ENCODE measurements around the gene RASL12.

The RASL12 gene

DNA sequence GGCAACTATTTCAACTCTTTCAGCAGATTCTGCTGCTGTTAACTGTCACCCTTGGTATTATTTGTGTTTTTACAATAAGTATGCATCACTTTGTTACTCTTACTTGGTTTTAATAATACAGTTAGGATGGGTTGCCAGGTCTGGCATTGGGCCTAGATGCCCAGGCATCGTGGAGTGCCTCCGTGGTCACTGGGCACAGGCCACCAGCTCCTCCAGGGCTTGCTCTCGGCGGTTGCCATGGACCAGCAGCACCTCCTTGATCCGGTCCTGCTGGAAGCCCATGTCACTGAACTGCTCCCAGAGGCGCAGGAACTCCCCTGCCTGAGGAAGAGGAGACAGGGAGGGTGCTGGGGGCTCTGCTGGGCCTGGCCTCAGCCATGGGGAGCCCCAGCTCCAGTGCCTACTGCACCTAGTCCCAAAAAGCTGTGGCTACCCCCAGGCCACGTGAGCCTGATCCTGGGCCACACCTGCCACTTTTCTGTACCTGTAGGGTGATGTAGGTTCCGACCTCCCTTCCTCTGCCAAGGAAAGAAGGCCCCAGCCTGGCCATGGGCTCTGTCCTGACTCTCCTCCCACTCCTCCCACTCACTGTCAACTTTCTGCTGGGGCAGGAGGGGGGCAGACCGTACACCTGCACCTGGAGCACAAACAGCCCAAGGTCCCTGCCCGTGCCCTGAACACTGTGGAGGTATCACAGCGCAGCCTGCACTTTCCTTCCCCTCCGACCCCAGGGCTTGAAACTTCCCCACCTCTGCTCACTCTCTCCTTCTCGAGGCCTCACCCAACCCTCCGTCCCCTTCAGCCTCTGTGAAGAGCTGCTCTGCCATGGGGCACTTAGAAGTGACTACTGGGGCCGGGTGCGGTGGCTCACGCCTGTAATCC lies 25.4 kb upstream of the RASL12 start:
- no peak for DNase-seq

DNA sequence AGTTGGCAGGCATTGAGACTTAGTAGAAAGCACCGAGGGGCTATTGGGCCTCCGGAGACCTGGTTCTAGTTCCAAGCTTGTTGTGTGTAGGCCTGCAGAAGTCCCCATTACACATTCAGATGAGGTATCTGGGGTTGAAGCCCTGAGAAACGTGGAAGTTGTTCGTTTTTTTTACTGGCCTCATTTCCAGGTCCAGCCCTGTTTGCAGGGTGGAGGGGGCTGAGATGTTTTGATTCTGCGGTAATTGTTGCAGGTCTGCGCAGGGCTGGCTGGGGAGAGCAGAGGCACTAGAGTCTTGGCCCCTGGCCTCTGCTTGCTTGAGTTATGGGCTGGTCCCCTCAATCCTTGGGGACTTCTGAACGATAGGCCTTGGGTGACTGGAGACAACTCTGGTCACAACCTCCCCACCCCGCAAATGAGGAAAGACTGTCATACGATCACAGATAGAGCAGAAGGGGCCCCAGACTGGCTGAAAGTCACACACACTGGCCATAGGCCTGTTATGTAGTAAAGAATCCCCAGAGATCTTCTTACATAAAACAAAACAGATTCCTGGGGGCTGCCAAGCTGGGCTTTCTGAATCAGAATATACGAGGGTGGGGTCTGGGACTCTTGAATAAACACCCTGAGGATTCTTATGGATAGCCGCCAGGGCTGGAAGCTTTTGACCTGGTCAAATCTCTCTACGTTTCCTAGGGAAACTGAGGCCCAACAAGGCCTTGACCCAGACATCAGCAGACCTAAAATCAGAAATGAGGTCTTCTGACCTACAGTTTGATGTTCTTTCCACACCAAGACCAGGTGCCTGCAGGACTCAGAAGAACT lies 24.4 kb upstream of the RASL12 start:
- DNase-seq = no peak

DNA sequence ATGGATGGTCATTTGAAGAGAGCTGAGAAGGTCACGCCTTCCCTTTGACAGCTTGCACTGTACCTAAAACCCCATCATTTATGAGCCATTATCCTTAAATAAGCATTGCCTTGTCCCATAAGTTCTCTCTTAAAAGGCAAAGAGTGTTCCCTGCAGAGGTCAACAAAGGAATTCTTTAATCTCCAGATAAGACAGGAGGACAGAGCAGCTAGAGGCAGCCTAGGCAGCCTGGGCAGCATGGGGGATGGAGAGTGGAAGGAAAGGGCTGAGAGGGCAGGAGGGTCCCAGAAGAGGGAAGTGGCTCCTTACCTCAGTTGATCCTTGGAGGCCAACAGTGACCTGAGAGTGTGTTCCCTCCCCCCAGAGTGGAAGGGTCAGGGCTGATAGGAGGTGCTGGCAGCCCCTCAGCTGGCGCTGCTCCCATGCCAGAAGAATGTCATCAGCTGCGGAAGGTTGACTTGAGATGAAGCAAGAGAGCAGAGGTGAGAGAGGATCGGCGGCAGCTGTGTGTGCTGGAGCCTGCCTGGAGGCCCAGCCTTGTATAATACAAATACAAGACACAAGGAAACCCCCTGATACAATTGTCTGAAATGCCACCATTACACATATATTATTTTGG lies 21.5 kb upstream of the RASL12 start:
- DNase-seq = no peak

DNA sequence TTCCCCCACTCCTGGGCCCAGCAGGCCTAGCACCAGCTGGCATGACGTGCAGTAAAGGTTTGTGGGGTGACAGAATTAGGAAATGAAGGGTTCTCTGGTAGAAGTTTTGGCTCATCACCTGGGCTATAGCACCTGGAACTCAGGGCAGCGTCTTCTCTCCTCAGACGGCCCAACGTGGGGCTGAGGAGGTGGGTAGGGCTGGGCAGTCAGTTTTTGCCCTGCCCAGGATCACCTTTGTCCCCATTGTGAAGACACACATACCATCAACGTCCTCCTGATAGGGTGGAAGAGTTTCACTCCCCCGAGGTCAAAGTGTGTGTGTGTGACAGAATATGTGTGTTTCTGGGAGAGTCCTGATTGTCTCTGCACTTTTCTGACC lies 20.8 kb upstream of the RASL12 start:
- no peak for DNase-seq

DNA sequence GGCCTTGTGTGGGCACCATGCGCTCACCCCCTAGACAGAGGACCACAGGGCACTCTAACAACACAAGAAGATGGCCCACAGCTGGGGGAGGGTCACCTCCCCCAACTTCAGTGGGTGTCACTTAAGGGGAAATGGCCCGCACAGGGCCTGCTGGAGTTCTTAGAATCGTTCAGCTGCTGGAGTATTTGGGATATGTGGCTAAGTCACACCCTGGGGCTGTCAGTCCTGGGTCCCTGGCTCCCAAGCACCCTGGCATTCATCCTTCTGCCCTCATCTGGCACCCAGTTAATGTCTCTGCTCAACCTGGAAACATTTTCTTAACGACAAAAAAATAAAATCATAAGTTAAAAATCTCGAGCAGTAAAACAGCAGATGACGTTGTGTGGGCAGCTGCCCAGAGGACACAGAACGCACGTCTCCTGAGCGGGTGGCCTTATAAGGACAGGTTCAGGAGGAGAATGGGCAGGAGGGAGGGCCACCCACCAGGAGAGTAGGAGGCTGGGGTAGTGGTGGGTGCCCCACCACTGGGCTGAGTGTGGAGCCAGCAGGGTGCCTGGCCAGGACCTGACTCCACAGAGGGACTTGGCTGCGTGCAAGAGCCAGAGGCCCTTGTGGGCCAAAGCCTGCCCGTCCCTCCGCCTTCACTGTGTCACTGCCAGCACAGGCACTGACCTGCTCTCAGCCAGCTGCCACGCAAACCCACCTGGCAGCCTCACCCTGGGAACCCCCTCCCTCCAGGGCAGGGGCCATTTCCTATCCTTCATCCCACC lies 20.3 kb upstream of the RASL12 start:
- DNase-seq = no peak

DNA sequence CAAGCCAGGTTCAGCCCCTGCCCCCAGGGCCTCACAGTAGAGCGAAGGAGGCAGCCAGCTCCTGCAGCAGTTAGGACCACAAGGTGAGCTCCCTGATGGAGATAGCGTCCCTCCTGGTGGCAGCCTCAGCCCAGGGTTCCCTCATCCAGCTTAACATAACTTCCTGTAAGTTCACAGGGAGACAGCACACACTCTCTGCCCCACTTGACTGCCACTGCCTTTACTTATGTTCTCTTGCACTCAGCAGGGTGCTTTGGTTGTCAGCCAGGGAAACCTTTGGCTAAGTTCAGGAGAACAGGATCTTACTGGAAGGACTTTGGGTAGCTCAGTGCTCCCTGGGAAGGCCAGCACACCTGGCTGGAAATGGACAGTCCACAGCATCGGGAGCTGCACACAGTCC lies 19.6 kb upstream of the RASL12 start:
- no peak for DNase-seq

DNA sequence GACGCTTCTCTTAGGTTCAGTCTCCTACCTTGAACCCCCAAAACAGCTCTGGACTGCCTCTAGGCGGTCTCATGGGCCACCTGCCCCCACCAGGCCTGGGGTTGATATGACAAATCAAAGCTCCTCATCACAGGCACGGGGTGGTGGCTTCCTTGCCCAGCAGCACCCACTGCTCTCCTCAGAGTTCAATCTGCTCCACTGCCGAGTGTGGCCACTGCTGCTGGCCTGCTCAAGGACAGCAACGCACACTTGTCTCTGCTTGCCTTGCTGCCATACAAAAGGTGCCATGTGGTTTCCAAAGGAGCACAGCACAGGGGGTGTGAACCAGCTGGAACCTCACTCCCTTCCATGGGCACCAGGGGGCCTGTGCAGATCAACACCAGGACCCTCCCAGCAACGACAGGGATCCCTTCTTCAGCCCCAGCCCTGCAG lies 18.9 kb upstream of the RASL12 start:
- DNase-seq = no peak

DNA sequence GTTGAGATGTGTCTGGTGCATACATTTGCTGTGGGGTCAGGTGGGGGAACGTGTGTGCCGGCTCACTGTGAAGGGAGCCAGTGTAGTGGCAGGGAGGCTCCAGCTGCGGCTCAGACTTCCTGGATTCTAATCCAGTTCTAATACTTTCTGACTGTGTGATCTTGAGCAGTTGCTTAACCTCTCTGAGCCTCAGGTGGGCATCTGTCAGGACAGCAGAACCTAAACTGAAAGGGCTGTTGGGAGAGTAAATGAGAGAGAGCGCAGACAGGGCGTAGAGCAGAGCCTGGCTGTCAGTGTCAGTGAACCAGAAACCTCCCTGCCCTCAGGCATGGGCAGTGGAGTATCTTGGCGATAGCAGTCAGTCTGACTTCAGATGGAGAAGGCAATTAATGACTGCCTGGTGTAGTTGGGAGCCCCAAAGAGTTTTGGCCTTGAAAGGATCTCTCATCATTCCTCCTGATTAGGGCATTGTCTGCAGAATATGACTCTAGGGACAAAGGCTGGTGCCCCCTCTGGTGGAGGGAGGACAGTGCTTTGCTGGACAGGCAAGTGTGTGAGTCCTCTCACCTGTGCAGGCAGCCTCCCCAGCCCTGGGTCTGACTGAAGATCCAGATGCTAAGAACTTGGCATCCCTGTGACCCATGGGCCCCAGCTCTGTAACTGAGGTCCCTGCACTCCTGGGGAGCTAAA lies 18.3 kb upstream of the RASL12 start:
- no peak for DNase-seq

DNA sequence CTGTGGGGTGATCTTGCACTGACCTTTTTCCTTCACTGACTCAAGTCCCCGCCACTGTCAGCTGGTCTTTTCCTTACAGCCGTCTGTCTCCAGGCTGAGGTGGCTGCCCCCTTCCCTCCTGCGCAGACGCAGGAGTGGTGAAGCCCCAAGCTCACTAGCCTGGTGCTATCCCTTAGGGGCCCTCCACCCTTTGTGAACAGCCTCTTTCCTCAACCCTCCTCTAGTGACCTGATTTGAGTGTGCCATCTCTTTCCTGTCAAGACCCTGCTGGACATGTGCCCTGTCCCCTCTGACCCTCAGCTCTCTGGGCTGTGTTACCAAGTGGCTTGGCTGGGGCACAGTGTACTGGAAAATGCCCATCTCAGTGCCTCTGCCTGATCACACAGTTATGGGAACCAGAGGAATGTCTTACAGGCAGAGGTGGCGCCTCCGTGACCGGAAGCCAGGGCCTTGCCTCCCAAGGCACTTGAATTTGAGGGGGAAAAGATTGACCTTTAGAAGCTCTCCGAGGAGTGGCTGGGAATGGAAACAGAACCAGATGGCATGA lies 17.5 kb upstream of the RASL12 start:
- DNase-seq = no peak

DNA sequence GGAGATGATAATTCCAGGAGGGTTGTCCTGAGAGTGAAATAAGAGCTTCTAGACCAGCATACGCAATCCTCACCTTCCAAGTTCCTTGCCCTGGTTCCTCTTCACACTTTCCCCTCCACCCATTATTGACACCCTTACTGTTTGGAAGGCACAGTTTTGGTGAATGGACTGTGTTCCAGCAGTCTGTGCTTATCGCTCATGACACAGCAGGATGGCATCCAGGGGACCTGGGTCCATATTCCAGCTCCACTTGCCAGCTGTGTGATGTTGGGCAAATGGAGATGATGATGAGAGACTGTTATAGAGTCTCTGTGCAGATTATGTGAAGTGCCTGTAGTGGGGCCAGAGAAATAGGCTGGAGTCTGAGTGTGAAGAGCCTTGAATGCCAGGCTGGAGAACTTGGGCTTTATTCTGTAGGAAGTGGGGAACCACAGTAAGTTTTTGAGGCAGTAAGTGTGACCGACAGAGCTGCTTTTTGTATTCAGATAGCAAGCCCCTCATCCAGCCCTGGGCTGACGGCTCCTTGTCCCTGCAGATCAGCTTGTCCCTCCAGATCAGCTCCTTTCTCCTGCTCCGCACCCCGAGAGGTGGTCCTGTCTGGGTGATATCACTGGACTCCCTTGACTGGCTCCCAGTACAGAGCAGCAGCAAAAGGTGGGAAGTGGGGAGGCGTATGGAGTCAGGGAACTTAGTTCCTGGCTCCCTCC lies 16.9 kb upstream of the RASL12 start:
- DNase-seq = no peak

DNA sequence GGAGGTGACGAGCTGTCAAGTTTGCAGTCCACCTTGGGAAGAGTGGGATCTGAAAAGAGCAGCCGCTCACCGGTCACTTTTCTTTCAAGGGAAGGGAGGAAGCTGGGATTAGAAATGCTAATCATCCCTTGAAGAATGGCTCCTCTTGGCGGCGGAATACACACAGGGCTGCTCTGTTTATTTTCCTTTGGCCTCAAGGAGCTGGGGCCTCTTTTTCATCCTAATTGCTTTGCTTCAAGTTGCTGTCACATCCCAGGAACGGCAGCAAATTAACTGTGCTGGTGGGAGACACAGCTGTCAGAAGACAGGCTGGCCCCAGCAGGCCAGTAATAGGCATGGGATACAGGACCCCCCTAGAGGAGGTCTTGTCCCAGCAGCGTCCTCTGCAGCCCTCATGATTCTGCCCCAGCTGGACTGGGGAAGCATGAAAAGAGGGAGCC lies 15.5 kb upstream of the RASL12 start:
- no peak for DNase-seq

DNA sequence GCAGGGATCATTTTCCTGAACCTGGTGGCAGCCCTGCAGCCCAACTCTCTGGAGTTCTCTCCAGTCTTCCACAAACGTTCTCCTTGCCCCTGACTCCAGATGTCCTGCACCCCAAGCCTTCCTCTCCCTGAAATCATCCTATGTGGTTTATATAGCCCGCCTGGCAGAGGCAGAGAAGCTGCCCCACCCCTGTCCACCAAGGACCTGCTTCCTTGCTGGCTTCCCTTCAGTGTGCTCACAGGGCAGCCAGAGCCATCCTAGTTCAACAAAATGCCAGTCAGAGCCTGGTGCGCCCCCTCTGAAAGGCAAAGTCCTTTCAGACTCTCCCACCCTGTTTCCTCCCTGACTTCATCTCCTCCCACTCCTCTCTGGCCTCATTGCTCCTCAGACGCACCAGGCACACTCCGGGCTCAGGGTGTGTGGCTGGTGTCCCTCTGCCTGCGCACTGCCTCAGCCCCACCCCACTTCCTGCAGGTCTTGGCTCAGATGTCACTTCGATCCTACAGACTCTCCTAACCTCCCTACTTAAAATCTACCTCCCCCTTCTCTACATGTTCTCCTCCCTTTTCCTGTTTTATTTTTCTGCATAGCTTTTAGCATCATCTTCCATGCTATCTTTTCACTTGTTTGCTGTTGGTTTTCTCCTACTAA lies 14.6 kb upstream of the RASL12 start:
- DNase-seq = peak; percentile 5

DNA sequence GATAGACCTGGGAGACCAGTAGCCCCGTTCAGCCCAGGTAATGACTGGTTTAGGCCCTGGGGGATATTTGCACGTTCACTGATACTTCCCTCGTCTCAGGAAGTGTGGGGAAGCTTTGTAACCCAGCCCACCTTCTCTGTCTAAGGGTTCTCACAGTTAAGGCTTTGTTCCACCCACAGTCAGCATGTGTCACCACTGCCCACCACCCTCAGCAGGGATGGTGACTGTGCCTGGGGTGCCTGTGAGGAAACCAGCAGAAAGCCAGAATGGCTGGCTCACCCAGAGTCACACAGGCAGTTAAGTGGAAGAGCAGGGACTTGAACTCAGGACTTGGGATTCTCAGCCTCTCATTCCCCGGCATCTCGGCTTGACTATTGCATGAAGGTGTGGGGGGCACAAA lies 14.0 kb upstream of the RASL12 start:
- no peak for DNase-seq

DNA sequence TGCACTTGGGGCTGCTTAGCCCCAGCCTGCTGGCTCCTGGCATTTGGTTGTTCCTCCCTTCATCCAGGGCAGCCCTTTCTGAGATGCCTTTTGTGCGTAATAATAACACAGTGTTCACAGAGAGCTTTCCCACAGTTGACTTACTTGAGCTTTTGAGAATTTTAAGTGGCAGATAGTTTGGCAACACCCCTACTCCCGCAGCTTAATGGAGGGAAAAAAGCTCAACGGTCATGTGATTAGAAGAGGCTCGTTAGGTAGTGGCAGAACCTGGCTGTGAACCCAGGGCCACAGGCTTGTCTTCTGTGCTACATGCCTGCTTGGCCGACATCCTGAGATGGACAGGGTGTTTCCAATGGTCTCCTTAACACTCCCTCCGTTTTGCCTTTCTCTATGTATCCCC lies 13.5 kb upstream of the RASL12 start:
- DNase-seq = no peak

DNA sequence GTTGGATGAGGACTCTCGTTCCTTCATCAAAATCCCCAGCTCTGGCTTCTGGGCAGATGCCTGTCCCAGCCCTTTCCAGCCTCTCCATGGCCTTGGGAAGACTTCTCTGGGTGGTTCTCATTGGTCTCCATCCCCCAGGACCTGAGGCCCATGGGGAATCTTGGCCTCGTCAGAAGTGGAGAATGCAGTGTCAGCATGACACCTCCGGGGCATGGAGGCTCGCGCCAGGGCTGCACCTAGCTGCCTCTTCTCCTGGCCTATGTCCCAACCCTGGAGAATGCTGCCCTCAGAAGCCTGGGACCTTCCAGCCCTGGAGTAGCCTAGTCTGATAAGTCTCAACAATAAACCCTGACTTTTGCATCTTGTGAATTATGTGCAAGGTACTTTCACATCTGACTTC lies 11.8 kb upstream of the RASL12 start:
- DNase-seq = no peak

DNA sequence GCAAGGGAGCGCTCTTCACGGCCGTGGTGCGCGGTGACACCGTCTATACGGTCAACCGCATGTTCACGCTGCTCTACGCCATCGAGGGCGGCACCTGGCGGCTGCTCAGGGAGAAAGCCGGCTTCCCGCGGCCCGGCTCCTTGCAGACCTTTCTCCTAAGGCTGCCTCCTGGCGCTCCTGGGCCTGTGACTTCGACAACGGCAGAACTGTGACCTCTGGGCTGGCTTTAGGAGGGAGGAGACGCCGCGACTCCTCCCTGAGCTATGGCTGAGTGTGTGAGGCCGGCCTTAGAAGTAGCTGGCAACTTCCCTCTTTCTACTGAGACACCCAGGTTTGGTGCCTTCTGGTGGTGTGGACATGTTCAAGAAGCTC lies 10.2 kb upstream of the RASL12 start:
- peak; percentile 15 for DNase-seq

DNA sequence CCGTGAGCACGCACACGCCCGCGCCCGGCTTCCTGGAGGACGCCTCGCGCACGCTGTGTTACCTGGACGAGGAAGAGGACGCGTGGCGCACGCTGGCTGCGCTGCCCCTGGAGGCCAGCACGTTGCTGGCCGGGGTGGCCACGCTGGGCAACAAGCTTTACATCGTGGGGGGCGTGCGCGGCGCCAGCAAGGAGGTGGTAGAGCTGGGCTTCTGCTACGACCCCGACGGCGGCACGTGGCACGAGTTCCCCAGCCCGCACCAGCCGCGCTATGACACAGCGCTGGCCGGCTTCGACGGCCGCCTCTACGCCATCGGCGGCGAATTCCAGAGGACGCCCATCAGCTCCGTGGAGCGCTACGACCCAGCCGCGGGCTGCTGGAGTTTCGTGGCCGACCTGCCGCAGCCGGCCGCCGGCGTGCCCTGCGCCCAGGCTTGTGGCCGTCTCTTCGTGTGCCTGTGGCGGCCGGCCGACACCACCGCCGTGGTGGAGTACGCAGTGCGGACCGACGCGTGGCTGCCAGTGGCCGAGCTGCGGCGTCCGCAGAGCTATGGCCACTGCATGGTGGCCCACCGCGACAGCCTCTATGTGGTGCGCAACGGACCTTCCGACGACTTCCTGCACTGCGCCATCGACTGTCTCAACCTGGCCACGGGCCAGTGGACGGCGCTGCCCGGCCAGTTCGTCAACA lies 9.6 kb upstream of the RASL12 start:
- DNase-seq = no peak

DNA sequence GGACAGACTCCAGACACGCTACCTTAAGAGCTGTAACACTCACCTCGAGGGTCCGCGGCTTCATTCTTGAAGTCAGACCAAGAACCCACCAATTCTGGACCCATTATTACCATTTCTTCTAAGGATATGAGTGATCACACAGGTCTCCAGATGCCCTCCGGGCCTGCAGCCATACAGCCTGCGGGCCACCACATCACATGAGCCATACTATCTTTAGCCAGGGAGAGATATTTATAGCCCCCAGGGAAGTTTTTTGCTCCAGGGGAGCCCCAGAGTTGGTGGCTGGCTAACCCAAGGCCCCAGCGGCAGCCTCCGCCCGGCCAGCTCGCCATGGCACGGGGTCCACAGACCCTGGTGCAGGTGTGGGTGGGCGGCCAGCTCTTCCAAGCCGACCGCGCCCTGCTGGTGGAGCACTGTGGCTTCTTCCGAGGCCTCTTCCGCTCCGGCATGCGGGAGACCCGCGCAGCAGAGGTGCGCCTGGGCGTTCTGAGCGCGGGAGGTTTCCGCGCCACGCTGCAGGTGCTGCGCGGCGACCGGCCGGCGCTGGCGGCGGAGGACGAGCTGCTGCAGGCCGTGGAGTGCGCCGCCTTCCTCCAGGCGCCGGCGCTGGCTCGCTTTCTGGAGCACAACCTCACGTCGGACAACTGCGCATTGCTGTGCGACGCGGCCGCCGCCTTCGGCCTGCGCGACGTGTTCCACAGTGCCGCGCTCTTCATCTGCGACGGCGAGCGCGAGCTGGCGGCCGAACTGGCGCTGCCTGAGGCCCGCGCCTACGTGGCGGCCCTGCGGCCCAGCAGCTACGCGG lies 8.9 kb upstream of the RASL12 start, which contains the start of gene KBTBD13:
KBTBD13 (plus strand) TSS at position 261 of the 805 bp plus-strand sequence; CDS start at position 331, 70 bp downstream.
- DNase-seq = no peak

Data from activated effector memory CD4-positive, alpha-beta T cell treated with Interleukin-2 at 50 U/mL for 16 hours (primary cell).